Ovary (tissue), 9 donors: Measurements from ENCODE around the gene AP3B1. TPM values are rescaled to one million over a fixed set of nuclear protein-coding genes. Genes with fewer than 3 reads are reported as not detected.

Experiments
- DNase-seq, 5 donors: peaks; one replicate each; pipeline ENCODE4 v3.0.0-alpha.2; 2019 to 2020
- H3K27ac ChIP-seq, 2 donors: fragments of 200-600 bp; one replicate each; pipeline versions ENCODE4 v1.5.1 to v1.8.0; 2019 to 2022
- H3K27me3 ChIP-seq: fragments of 200-600 bp; one replicate; pipeline ENCODE4 v1.8.0; 2022
- H3K36me3 ChIP-seq: fragments of 200-600 bp; sonication (generic); one replicate; pipeline ENCODE4 v1.5.1; 2019
- H3K4me1 ChIP-seq: one replicate; pipeline ENCODE4 v1.8.1; 2013; ENCODE audit warnings: mild to moderate bottlenecking, moderate library complexity; ENCODE audit not compliant: insufficient read depth
- H3K4me3 ChIP-seq: fragments of 200-600 bp; sonication (generic); one replicate; pipeline ENCODE4 v1.5.1; 2017
- H3K9me3 ChIP-seq, 2 donors: fragments of 200-600 bp in 1 of 2; sonication (generic) in 1 of 2; one replicate each; pipeline versions ENCODE4 v1.5.1 to v1.8.1; 2013 to 2019; ENCODE audit warnings: mild to moderate bottlenecking in 1 of 2, moderate library complexity in 1 of 2
- EP300 ChIP-seq: sonication (generic); formaldehyde crosslinking; IDR thresholded peaks from one replicate; pipeline ENCODE4 v1.6.1; 2017; ENCODE audit warnings: antibody characterized with exemption
- POLR2A ChIP-seq: fragments of 450-650 bp; IDR thresholded peaks from one replicate; pipeline ENCODE4 v1.6.1; 2017; ENCODE audit warnings: antibody characterized with exemption, mild to moderate bottlenecking, moderate library complexity
- WGBS, 3 donors: extraction: QIAGEN DNeasy Blood & Tissue Kit in 1 of 3; methylation state at CpG; one replicate each; pipeline versions ENCODE4 v1.1.5 to v1.1.7; 2013 to 2017; 5-methylcytosine and 5-hydroxymethylcytosine counted together
- intact Hi-C, 4 donors: fragments of 100-400 bp; cut with DNase I; formaldehyde crosslinking; loops; one replicate each; pipeline versions ENCODE4 v1.11.0 to v1.15.1; 2022 to 2023
- polyA plus RNA-seq, 2 donors: library from polyadenylated mRNA; stranded (reverse); fragments of 200-250 nt in 1 of 2; fragments of 350-450 nt in 1 of 2; fragmentation: Illumina TruSeq in 1 of 2; extraction: RNeasy Lipid Tissue Mini Kit (QIAGEN cat#74804) in 1 of 2; gene quantifications; one replicate each; pipeline ENCODE4 v1.2.3, GENCODE V29; 2013 to 2014
- total RNA-seq, 7 donors: library from RNA; depleted of rRNA in 2 of 7; stranded (reverse); fragments of >200 nt in 2 of 7; fragmentation: NEBNext Ultra II Directional in 3 of 7; extraction: Animal tissue kit (Norgen Biotek cat#: 25700) in 3 of 7; gene quantifications; one replicate each; pipeline versions ENCODE4 v1.1.0 to v1.2.4, GENCODE V29; 2016 to 2023
- TF ChIP-seq, protein P1 (sequence below), 3 donors: fragments of 450-650 bp in 2 of 3; fragments of 200-600 bp in 1 of 3; IDR thresholded peaks; one replicate each; pipeline versions ENCODE4 v1.5.1 to v1.8.0; 2016 to 2022; ENCODE audit warnings: antibody characterized with exemption in 3 of 3, mild to moderate bottlenecking in 1 of 3
- donor health status: DM: no; HTN: no; CAD: no; lungs with moderate emphysema.
- donor health status: DM: no; HTN: no; CAD: no.
- donor health status: Bipolar disorder and iron deficiency.
- donor health status: DM: yes; HTN: yes; CAD: no.
- donor health status: DM: no; HTN: no; CAD: no.
- donor health status: DM: yes; HTN: yes; CAD: no.

AP3B1 gene
- total and polyA plus RNA-seq, 9 donors = 14.5 to 38.8 (median 28.5) TPM

DNA sequence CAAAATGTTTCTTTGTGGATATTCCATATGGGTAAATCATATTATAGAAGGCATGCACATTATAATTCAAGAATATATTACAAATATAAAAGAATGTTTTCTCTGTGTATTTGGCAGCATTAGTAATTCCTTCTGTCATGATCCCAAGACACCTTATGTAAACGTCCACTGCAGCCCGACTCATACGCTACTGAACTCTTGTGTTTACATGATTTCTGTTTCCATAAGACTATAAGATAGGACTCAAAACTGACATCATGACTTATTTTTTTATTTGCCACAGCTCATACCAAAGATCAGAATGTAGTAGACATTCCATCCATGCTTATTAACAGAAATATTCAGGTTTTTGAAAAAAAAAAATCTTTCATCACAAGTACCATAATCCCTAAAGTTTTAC, 234.1 kb downstream of the AP3B1 start:
- no peak for TF ChIP-seq EP300
- no peak for TF ChIP-seq POLR2A
- TF ChIP-seq, protein P1, sequence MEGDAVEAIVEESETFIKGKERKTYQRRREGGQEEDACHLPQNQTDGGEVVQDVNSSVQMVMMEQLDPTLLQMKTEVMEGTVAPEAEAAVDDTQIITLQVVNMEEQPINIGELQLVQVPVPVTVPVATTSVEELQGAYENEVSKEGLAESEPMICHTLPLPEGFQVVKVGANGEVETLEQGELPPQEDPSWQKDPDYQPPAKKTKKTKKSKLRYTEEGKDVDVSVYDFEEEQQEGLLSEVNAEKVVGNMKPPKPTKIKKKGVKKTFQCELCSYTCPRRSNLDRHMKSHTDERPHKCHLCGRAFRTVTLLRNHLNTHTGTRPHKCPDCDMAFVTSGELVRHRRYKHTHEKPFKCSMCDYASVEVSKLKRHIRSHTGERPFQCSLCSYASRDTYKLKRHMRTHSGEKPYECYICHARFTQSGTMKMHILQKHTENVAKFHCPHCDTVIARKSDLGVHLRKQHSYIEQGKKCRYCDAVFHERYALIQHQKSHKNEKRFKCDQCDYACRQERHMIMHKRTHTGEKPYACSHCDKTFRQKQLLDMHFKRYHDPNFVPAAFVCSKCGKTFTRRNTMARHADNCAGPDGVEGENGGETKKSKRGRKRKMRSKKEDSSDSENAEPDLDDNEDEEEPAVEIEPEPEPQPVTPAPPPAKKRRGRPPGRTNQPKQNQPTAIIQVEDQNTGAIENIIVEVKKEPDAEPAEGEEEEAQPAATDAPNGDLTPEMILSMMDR (IDR thresholded peaks at IDR 0.05) = no peak
- Histone ChIP-seq H3K27ac (no peak overlapping the region), H3K9me3 (no peaks in the 10 kb centered on the region), H3K36me3 (no peaks in the 10 kb centered on the region), H3K27me3 (no peaks in the 10 kb centered on the region), H3K4me3 (no peak overlapping the region), H3K4me1 (no peaks in the 10 kb centered on the region)
- intact Hi-C loops = no loop called here
- WGBS, 3 donors = 78 to 81% (median 81%) methylated on average over 3 of the region's 3 CpGs
- DNase-seq = no peak

DNA sequence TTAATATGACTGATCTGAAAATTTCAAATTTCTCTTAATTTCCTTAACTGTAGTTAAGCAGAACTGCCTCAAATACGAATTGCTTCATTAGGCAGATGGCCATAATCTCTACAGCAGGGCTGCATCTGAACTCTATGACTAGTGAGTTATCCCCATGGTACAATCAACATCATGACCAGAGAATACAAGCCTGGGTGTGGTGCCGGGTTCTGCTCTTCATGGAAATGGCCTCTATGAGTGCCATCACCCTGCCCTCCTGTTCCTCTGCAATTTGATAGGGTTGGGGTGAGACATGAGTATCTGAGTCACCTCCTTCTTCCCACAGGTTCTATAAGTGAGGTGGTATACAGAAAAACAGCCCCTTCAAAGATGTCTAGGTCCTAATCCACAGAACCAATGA, 235.9 kb downstream of the AP3B1 start:
- no peaks in the 10 kb centered on the region for H3K36me3 ChIP-seq
- H3K4me1 ChIP-seq = no peaks in the 10 kb centered on the region
- intact Hi-C loops = no loop called here
- H3K27ac ChIP-seq = no peak overlapping the region
- H3K4me3 ChIP-seq = no peak overlapping the region
- H3K27me3 ChIP-seq = no peaks in the 10 kb centered on the region
- TF ChIP-seq, protein P1 (IDR thresholded peaks at IDR 0.05) = no peak
- TF ChIP-seq POLR2A (no peak), EP300 (no peak)
- H3K9me3 ChIP-seq = no peaks in the 10 kb centered on the region
- WGBS, 3 donors = 90 to 93% (median 91%) methylated on average over 2 of the region's 2 CpGs
- DNase-seq = no peak

DNA sequence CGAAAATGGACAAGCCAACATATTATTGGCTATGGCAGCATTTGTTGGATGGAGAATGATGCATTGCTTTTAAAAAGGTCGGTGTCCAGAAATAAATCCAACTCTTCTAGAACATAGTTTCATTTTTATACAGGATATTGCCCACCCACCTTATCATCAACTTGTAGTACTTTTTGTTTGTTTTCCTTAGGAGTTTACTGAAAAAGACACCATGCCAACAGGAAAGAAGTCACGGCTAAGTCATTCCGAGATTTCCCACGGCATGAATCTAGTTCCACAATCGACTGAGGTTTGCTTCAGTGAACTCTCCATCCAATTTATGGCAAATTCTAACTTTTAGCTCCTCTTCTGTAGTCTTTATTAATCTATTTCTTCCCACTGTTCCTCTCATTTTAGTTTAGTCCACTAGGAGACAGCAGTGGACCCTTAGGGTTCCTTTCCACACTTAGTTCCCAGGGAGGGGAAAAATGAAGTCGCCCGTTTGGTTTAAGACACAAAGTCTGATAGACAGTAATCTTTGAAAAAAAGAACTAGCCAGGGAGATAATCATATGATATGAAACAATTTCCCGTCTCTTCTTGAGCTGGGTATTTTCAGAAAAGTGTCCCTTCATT, 237.5 kb downstream of the AP3B1 start:
- whole genome bisulfite sequencing, 3 donors = 81 to 91% (median 86%) methylated on average over 9 of the region's 9 CpGs
- Histone ChIP-seq H3K9me3 (no peaks in the 10 kb centered on the region), H3K4me1 (no peaks in the 10 kb centered on the region), H3K27me3 (no peaks in the 10 kb centered on the region), H3K36me3 (no peaks in the 10 kb centered on the region), H3K4me3 (no peak overlapping the region), H3K27ac (no peak overlapping the region)
- intact Hi-C loops = no loop called here
- no peak for DNase-seq
- TF ChIP-seq POLR2A (no peak), EP300 (no peak)
- TF ChIP-seq, protein P1 (IDR thresholded peaks at IDR 0.05) = no peak

DNA sequence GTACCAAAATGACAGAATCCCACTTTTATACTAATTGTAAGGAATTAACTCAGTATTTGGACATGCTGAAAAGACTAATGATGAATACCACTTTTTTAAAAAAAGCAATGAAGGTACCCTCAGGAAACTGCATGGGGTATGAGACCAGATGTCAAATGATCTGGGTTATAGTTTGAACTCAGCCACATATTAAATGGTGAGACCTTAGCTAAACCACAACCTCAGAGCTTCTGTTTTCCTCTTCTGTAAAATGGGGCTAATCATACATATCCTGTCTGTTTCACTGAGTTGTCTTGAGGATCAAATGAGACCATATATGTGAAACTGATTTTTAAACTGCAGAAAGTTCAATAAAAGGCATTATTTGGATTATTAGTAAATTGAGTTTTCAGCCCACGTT, 238.4 kb downstream of the AP3B1 start:
- Histone ChIP-seq H3K36me3 (no peaks in the 10 kb centered on the region), H3K4me1 (no peaks in the 10 kb centered on the region), H3K4me3 (no peak overlapping the region), H3K9me3 (no peaks in the 10 kb centered on the region), H3K27ac (no peak overlapping the region), H3K27me3 (no peaks in the 10 kb centered on the region)
- DNase-seq = no peak
- intact Hi-C loops = no loop called here
- TF ChIP-seq POLR2A = no peak
- no peak for TF ChIP-seq EP300
- TF ChIP-seq, protein P1 (IDR thresholded peaks at IDR 0.05) = no peak
- 89 to 97% (median 89%) methylated on average over 1 of the region's 1 CpG for WGBS, 3 donors
